HG02571 (cell line): ENCODE results near the gene ATP6V0E2.
A peak's percentile ranks its signal among the peaks of the same experiment; 100 is the strongest.

Experiments
- ATAC-seq: cut with Tn5 transposase; IDR thresholded peaks from one replicate; pipeline ENCODE4 v1.9.1; 2021; ENCODE audit warnings: mild to moderate bottlenecking, moderate library complexity; ENCODE audit not compliant: unreplicated experiment

The ATP6V0E2 gene

DNA sequence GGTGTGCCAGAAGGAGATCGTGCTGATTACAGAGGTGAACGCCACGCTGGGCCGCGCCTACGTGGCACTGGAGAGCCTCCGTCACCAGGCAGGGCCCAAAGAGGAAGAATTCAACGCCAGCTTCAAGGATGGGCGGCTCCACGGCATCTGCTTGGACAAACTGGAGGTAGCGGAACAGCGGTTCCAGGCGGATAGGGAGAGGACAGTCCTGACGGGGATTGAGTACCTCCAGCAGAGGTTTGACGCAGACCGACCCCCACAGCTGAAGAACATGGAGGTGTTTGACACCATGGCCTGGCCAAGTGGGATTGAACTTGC, 12.1 kb upstream of the ATP6V0E2 start:
- ATAC-seq, result no peak

DNA sequence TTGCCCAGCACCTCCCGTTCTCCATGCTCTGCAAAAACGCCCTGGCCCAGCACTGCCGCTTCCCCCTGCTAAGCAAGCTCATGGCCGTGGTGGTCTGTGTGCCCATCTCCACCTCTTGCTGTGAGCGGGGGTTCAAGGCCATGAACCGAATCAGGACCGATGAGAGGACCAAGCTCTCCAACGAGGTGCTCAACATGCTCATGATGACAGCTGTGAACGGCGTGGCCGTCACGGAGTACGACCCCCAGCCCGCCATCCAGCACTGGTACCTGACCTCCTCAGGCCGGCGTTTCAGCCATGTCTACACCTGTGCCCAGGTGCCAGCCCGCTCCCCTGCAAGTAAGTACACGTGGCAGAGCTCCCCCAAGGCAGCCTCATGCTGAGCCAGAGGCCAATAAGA, 11.6 kb upstream of the ATP6V0E2 start:
- ATAC-seq, result no peak

DNA sequence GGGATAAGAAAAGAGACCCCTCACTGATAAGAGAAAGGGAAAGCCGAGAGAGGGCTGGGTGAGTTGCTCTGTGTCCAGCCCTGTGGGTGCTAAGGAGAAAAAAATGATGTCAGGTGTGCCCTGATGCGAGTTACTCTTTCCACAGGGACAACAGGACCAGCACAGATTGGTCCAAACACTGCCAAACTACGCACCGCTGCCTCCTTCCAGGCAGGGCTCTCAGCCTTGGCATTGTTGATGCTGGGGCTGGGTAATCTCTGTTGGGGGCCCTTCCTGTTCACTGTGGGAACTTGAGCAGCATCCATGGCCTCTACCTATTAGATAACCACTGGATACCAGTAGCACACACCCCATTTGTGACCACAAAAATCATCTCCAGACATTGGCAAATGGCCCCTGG, 10.3 kb upstream of the ATP6V0E2 start:
- ATAC-seq, result no peak

DNA sequence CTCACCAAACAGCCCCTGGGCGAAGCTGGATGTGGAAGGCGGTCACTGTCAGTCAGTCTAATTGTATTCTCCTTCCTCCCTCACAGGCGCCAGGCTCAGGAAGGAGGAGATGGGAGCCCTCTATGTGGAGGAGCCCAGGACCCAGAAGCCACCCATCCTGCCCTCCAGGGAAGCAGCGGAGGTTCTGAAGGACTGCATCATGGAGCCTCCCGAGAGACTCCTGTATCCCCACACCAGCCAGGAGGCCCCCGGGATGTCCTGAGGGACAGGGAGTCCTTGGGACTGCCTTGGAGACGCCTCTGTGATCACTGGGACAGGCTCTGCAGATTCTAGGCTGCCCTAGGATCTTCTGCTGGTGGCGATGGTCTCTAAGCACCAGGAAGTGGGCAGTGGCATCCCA, 9.7 kb upstream of the ATP6V0E2 start:
- no peak for ATAC-seq

DNA sequence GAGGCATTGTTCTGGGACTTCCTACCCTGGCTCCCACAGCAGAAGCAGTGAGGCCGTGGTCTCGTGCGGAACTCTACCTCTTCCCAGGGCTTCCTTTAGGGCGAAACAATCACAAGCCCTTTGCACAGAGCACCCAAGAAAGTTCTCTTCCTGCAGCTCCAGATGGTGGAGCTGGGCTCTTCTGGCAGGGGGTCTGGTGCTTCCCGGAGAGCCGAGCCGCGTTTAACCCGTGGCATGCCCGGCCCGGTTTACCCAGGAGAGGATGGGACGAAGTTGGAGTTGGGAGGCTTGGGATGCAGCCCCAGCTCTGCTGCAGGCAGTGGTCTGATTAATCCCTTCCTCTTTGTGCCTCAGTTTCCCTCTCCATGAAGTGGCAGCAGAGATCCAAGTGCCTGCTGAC, 9.0 kb upstream of the ATP6V0E2 start:
- no peak for ATAC-seq

DNA sequence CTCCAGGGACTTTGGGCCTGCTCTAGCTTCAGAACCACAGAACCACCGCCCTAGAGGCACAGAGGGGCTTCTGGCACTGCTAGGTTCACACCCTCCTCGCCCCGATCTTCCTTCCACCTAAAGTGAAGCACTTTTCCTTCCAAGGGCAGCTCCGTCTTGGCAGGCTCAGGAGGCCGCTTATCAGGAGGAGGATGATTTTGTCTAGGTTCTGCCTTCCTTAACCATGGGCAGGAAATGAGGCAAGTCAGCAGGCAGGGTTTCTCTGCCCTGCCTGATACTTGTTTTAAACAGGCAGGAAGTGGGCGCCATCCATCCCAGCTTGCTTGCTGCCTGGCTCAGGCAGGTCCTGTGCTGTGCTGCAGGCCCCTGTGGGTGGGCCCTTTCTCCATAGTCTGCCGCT, 8.3 kb upstream of the ATP6V0E2 start:
- ATAC-seq, result no peak

DNA sequence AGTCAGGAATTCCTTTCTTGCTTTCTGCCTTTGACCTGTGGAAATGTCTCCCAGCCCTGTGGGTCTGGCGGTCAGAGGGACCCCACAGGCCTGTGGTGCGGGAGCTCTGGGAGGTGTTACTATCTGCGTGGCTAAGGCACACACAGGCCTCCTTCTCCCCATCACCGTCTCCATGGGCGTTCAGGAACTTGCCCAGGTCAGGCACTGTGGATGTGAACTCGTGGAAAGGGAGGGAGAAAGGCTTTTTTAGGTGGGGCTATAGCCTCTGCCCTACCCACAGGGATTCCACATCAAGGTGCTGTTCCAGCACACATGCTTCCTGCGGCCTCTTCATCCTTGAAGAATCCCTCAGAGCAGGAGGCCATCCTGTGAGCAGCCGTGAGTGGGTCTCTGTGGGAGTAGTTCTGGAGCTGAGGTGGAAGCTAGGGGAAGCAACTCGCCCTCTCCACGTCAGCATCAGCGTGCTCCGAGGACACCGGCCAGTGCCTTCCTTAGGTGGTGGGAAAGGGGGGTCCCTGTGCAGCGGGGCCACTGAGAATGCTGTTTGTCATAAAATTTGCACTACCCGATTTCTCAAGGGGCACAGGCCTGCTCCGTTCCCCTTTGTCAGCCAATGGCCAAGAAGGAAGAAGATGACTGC, 7.5 kb upstream of the ATP6V0E2 start:
- no peak for ATAC-seq

DNA sequence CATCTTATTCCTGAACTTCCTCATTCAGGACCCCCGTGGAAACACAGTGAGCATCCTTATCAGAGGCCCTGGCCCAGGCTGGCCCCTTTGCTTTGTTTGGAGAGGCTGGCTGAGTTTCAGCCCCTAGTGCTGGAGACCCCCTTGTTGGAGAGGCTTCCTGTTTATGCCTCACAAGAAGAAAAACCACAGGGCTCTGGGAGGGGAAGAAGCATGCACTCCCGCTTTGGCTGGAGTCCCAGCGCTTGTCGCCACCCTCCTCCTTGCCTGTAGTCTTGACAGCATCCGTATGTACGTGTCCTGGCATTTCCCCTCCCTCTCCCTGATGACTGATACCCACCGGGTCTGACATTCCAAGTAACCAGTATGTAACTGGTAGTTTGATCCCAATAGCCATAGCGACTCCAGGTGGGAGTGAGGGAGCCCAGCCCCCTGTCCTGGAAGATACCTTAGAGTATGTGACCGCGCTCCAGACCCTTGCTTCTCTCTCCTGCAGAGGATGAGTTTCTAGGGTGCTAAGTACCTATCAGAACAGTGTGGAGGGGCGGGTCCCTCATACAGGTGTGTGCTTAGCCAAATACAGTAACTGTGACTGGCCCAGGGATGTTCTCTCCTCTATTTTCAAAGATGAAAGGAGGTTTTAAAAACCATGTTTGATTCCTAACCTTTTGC, 6.9 kb upstream of the ATP6V0E2 start:
- ATAC-seq, result no peak

DNA sequence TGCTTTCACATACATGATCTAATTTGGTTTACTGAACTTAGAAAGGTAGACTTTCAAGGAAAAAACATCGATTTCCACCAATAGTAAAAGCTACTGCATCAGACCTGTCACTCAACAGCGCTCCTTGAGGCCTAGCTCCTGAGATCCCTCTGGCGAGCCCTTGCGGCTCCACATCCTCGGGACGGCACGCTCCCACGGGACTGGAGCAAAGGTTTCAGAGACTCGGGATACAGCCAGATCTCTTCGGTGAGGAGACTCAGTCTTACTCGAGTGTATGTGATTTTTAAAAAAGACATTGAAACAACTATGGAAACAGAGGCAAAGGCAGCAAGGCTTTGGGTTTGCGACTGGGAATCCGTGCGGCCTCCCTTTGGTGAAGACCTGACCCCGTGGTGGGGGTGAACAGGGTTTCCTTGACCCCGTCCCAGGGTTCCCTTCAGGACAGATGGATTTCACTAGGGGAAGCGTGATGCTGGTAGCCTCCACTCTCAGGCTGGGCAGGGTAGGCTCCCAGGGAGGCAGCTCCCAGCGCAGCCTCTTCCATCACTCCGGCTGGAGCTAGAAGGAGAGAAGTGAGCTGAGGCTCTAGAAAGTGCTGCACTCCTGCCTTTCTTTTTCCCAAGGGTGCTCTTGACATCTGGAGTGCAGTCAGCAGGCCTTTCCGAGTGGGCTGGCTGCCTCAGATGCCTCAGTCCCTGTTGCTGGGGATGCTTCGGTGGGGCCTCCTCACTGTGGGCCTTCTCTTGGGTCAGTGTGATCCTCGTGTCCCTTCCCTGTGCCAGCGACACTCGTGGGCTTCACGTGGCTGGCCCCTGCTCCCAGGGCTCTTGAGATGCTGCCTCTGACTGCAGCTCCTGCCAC, 5.8 kb upstream of the ATP6V0E2 start:
- no peak for ATAC-seq

DNA sequence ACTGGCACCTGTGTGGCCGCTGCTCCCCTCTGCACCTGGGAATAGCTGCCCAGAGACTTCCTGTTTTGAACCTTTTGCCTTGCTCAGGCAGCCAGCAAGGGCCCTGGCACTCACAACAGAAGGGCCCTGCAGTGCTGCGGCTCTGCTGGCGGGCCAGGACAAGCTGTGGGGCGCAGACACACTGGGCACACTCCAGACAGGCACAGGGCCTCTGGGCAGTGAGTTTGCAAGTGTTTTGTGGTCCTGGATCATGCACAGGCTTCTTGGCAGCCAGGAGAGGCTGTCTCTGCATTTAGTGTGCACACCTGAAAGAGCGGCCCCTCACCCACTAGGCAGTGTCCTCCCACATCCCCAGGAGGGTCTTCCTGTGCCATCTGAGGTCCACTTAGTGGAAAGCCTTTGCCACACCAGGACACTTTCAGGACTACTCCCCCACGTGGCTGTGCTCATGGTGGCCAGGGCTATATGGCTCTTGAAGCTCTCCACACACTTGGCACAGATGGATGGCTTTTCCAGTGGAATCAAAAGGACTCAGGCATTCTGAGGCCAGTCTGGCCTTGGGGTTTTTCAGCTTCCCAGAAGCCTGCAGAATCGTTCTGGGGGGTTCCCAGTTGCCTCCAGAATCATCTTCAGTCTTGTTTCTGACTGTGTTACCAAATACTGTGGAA, 5.0 kb upstream of the ATP6V0E2 start:
- ATAC-seq, result no peak

DNA sequence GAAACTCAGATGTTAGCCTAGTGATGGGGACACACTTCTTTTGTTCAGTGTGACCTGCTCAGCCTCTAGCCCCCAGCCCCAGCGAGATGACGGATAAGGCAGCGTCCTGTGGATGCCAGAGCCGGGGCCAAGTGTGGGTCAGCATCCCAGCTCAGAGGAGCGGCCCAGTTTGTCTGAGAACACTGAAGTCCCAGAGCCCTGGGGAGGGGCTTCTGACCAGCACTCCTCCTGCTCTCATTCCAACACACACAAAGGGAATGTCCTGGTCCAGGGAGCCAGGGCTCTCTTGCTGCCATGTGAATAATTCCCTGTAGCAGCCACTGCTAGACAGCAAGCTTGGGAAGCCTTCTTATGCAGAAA, 4.5 kb upstream of the ATP6V0E2 start:
- no peak for ATAC-seq

DNA sequence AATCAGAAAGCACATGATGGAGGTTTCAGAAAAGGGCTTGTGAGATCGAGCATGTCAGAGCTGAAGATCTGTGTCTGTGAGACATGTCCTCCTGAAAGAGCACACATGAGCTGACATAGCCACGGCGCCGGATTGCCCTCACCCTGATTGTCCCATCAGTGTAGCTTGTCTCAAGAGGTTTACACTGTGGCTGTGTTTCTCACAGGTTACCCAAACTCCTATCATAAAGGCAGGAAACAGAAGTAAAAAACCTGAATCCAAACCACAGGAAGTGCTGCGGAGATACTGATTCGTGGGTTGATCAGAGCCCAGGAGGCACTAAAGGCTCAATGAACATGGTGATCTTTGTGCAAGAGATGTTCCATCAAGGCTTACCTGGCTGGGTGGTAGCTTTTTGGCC, 3.9 kb upstream of the ATP6V0E2 start:
- no peak for ATAC-seq

DNA sequence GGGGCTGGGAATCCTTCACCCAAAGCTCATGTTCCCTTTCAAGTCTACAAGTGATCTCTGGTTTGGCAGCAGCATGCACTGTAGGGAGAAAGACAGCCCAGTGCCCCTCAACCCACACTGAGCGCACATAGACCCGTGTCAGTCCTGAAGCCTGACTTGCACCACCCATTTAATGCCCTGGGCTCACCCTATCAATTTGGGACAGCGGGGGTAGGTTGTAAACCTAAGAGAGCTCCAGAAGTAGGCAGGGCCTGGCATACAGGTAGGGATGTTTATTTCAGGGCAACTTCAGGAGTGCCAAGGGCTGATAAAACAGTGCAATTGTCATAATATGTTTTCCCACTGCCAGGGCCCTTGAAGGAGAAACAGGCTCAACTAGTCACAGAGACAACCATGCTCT, 3.5 kb upstream of the ATP6V0E2 start:
- ATAC-seq, result no peak

DNA sequence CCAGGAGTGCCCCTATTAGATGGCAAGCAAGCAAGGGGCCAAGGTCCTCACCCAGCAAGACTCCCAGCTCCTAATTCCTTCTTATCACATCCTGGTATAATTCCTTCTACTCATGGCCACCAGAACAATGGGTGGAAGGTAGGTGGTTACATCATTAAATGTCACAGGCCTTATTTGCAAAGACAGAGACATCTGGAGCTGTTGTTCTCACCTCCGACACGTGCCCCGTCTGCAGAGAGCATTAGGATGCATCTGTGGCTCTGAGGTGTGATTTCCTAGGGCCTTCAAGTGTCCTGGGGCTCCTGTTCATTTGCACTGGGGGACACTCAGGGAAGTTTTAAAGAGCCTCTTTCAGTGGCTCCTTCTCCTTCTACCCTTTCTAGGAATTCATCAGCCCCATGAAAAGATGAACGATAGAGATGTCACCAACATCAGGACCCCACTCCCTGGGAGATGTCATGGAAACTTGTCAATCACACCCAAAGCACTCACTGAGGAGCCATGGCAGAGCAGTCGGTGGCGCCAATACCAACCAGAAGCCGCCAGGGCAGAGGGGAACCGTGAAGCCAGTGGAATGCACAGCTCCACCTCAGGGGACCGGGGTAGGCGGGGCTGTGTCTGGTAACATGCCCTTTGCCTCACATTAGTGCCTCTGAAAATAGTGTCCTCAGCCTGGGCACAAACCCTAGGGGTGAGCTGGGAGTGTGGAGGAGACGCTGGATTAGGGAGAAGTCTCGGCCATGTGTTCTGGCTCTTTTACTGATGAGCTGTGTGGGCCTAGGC, 2.9 kb upstream of the ATP6V0E2 start:
- no peak for ATAC-seq

DNA sequence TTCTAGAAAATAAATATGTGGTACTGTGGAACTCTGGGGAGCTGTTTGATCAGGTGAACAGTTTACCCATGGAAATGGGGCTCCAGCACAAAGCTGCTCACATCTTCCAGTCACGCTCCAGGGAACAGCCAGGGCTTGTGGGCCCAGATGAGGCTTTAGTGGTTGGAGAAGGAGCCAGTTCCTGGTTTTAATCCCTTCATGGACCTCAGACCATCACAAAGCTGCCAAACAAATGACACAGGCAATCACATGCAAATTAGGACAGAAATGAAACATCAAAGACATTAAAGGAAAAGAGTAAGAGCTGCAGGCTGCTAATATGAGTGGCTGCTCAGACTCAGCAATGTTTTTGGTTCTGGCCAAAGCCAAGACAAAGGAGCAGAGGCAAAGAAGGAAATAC, 2.2 kb upstream of the ATP6V0E2 start:
- no peak for ATAC-seq

DNA sequence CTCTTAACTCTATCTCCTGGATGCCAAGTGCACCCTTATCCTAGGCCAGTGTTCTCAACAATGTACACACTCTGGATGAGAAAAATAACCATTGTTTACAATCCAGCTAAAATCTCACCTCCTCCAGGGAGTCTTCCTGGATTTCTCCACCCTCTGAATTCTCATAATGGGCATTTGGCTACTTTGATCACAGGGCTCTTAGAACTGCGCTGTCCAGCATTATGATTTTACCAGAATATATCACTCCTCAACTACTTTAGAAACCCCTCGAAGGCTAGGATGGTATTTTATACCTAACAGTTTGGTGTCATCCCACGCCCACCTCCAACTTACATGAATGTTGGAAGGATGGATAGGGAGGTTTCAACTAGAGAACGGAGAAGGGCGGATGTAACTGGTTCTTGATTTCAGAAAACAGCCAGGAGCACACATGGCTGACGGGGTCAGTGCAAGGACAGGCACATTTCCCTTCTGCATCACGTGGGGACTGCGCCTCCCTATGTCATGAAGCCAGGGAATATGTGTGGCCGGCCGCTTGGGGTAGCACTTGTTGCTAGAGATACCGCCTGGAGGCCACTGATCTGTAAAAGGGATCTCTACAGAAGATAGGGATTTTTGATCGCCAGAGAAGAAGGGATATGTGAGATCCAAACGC, 1.2 kb upstream of the ATP6V0E2 start:
- ATAC-seq, result no peak

DNA sequence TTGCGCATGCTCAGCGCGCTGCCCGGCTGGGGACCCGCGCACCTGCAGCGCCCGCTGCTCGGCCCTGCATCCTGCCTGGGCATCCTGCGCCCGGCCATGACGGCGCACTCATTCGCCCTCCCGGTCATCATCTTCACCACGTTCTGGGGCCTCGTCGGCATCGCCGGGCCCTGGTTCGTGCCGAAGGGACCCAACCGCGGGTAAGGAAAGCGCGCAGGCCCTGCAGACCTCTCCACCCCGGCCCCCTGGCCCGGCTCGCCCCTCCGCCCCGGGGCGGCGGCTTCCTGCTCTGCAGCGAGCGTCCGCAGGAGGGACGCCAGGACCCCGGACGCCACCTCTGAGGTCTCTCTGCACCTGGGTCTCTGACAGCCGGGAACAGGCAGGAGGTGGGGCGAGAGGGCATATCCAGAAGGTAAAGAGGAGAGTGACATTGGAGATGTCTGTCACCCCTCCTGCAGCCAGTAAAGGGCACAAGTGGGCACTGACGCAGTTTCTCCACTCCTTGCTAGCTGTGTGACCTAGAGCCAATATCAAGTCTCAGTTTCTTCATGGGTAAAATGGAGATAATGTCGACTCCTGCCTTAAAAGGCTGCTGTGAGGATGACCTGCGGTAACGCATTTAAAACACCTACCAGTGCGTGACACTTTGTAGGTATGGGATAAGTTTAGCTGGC, 338 bp downstream of the ATP6V0E2 start:
- peak; percentile 17 for ATAC-seq

DNA sequence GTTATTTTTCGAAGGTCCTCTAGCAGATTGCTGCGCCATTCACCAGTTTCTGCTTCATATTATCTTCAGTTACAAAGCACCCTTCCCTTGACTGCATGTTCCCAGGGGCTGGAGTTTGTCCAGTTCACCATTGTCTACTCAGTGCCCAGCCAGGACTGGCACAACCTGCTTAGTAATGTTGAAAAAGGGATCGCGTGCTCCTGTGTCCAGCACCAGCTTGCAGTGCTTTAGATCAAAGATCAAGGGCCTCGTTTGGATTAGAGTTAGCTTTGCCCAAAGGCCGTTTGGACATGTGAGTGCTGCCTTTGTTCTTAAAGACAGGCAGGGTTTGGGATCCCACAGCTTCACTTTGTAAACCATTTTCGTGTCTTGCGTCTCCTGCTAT, 867 bp downstream of the ATP6V0E2 start:
- no peak for ATAC-seq

DNA sequence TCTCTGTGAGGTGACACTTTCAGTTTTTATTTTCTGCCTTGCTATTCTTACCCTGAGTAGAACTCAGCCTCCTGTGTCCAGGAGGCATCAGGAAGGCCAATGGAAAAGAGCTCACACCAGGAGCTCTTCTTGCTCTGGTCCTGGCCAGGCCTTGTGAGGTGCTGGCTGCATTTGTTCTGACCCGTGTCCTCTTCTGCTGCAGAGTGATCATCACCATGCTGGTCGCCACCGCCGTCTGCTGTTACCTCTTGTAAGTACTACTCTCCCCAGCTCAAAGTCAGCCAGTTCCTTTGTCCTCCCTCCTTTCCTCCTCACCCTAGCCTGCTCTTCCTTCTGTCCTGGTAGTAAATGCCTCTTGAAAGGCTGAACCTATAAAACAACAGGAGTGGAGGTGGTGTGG, 1.6 kb downstream of the ATP6V0E2 start:
- ATAC-seq, result no peak
